HepG2 (cell line): Measurements from ENCODE around the gene IKZF5.

ENCODE experiments used
- EZH2 ChIP-seq: conservative IDR thresholded peaks from 2 replicates; pipeline ENCODE4 v1.6.1; 2012; ENCODE audit warnings: mild to moderate bottlenecking, low read depth, low read length, moderate library complexity
- IRF9 ChIP-seq: sonication (generic); formaldehyde crosslinking; IDR thresholded peaks from 2 replicates; pipeline ENCODE4 v1.8.0; 2022; ENCODE audit warnings: missing genetic modification reagents, mild to moderate bottlenecking, borderline replicate concordance
- KLF9 ChIP-seq: IDR thresholded peaks from 2 replicates; pipeline ENCODE4 v1.6.1; 2016; ENCODE audit warnings: low read depth

- TF ChIP-seq EZH2, result no peak
- TF ChIP-seq IRF9 (CRISPR knock-in tag), result no peak
- TF ChIP-seq KLF9 (CRISPR knock-in tag), result no peak
Measured at GRCh38 chr10:123042708-123043408, 34.3 kb upstream of the IKZF5 start.
